GM10266 (cell line): ENCODE results near the gene EEF1AKMT1.

Experiments used
- DNase-seq: peaks from one replicate; pipeline ENCODE4 v3.0.0; 2012; ENCODE audit errors: extremely low spot score
- TF ChIP-seq, protein P1 (sequence below): IDR thresholded peaks from 2 replicates; pipeline ENCODE4 v1.5.1; 2012; ENCODE audit warnings: mild to moderate bottlenecking, low read depth; ENCODE audit not compliant: control insufficient read depth, insufficient read depth; ENCODE audit errors: missing control alignments

The EEF1AKMT1 gene

DNA sequence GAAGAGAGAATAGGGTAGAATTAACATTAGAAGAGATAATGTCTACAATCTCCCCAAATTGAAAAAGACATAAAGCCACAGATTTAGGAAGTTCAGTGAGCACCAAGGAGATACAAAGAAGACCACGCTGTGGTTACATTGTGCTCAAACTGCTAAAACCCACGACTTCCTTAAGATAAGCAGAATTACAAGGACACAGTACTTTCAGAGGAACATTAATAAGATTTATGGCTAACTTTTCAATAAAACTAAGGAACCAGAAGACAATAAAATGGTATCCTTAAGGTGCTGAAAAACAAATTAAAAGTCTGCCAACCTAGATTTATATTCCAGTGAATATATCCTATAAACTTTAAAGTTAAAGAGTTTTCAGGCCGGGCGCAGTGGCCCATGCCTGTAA is 77.7 kb downstream of the EEF1AKMT1 start:
- TF ChIP-seq, protein P1, sequence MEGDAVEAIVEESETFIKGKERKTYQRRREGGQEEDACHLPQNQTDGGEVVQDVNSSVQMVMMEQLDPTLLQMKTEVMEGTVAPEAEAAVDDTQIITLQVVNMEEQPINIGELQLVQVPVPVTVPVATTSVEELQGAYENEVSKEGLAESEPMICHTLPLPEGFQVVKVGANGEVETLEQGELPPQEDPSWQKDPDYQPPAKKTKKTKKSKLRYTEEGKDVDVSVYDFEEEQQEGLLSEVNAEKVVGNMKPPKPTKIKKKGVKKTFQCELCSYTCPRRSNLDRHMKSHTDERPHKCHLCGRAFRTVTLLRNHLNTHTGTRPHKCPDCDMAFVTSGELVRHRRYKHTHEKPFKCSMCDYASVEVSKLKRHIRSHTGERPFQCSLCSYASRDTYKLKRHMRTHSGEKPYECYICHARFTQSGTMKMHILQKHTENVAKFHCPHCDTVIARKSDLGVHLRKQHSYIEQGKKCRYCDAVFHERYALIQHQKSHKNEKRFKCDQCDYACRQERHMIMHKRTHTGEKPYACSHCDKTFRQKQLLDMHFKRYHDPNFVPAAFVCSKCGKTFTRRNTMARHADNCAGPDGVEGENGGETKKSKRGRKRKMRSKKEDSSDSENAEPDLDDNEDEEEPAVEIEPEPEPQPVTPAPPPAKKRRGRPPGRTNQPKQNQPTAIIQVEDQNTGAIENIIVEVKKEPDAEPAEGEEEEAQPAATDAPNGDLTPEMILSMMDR, result no peak
- no peak for DNase-seq

DNA sequence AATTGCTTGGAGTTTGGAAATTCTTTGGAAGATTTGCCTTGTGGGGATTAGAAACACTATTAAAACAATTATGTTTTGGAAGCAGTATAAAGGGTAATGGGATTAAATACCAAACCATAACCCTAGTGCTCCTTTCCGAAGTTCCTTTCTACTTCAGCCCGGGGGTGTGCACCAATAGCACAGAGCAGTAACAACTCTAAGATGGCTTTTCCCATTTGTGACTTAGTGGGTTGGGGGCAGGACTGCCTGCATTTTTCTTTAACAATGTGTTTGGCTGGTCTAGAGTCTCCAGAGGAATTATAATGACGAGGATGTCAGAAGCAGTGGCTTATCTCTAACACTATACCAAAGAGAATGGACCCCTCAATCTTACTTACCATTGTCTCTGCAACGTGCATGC is 82.1 kb downstream of the EEF1AKMT1 start:
- DNase-seq, result no peak
- TF ChIP-seq, protein P1, result no peak

DNA sequence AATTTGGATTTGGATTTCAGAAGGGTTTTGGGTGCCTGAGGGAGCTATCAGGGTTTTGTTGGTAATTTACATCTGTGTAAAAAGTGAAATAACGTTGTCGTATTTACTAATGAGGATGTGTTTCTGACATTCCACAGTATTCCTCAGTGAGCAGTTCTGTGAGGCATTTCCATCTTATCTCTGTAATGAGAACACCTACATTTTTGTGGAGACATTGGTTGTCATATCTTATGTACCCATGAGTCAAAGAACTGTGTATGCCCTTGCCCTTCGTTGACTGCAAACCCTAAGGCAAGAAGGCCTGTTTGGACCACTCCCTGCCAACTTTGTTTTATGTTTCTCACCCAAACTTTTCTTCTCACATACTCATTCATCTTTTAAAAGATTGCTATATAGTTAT is 84.5 kb downstream of the EEF1AKMT1 start:
- DNase-seq, result no peak
- TF ChIP-seq, protein P1, result no peak

DNA sequence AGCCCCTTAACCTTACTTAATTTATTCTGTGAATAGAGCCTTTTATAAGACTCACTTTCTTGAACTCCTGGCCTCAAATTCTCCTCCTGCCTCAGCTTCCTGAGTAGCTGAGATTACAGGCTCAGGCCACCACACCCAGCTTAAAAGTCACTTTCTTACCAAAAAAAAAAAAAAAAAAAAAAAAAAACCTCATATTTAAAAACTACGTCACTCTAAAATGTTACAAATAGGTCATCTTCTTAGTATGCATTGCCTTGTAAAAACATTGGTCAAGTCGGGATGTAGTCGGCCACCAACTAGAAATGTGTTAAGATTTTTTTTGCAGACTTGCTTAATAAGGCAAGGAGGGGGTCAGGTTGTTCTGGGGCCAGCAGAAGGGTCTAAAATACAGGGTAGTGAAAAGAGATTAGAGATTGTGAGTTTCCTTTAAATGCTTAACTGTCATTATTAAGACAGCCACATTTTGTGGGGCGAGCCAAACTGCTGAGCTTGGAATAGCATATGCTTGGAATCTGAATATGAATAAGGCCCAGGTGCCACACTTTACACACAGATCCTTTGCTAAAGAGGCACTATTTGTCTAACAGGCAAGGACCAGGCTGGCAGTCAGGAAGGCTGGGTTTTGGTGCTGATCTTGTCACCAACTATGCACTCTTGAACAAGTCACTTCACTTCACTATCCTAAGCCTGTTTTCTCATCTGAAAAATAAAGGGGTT is 86.7 kb downstream of the EEF1AKMT1 start:
- TF ChIP-seq, protein P1, result no peak
- DNase-seq, result no peak

DNA sequence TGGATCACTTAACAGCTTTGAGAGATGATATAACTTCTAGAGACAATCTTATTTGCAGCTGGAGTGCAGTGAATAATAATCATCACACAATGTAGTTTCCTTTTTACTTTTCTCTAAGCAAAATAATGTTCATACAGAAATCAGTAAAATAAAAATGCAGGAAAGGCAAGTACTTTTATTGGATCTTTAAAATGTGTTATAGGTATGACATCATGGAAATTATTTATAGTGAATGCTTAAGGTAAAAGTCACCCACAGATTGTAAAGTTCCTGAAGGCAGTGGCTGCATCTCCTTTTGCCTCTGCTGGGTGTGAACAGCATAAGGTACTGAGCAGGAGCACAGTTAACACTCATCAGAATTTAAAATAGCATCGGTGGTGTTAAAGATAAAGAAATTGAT is 87.6 kb downstream of the EEF1AKMT1 start:
- TF ChIP-seq, protein P1, result no peak
- no peak for DNase-seq

DNA sequence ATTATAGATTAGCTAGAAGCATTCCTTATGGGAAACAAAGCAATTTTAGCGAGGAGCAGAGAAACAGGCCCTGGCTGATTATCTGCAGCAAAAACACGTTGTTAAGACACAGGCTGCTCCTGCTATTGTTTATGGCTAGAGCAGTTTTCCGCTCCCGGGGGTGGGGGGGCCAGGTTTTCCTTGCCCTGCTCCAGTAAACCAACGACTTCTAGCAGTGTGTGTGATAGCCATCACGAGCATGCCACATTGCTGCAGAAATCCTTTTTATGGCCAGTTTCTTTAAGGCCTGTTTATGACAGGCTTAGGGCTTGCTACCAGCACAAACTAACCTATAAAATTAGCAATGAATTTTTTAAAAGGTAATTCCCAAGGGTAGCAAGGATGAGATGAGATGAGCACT is 88.7 kb downstream of the EEF1AKMT1 start:
- TF ChIP-seq, protein P1, result no peak
- DNase-seq, result no peak

DNA sequence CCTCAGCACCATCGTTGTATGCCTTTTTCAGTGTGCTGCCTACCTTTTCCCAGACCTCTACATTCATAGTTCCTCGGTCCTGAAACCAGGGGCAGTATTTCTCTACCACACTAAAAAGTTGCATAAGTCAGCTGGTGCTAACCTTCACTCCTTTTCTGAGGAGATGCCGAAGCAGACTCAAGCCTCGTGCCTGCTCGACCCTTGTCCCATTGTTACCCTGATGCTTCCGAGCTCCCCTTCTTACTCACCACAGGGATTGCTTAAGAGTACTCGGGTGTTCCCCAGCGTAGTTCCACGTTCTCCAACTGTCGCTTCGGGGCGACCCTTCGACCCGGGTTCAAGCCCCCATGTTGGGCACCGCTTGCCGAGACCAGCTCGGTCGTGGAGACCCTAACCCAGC is 89.2 kb downstream of the EEF1AKMT1 start:
- TF ChIP-seq, protein P1, result no peak
- DNase-seq, result no peak
